ENCODE measurements around the gene KRT2.

DNA sequence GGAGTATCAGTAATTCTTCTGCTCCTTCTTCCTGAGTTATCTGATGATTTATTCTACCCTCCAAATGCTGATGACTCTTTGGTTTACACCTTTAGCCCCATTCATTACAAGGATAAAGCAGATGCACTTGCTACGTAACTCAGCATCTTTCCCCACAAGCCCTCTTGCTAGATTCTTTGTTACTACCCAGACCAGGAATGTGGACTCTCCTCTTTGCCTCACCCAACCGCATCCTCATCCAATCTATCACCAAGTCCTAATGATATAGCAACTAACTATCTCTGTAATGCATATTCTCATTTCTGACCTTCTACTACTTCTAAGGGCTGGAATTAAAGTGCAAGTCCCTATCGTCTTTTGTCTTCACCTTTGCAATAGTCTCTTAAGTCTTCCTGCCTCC is 18.9 kb upstream of the KRT2 start:
- no peak for TF ChIP-seq POLR2A (IDR thresholded peaks at IDR 0.05)
- TF ChIP-seq, protein P1, sequence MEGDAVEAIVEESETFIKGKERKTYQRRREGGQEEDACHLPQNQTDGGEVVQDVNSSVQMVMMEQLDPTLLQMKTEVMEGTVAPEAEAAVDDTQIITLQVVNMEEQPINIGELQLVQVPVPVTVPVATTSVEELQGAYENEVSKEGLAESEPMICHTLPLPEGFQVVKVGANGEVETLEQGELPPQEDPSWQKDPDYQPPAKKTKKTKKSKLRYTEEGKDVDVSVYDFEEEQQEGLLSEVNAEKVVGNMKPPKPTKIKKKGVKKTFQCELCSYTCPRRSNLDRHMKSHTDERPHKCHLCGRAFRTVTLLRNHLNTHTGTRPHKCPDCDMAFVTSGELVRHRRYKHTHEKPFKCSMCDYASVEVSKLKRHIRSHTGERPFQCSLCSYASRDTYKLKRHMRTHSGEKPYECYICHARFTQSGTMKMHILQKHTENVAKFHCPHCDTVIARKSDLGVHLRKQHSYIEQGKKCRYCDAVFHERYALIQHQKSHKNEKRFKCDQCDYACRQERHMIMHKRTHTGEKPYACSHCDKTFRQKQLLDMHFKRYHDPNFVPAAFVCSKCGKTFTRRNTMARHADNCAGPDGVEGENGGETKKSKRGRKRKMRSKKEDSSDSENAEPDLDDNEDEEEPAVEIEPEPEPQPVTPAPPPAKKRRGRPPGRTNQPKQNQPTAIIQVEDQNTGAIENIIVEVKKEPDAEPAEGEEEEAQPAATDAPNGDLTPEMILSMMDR (IDR thresholded peaks at IDR 0.05): no peak

Data from adrenal gland (tissue), 5 donors.